Mammary epithelial cell (primary cell): ENCODE measurements around the gene DCC.

Source experiments
- CTCF ChIP-seq, 2 donors: IDR thresholded peaks in 1 of 2; conservative IDR thresholded peaks in 1 of 2; 2 replicates each; pipeline ENCODE4 v1.5.1; 2011 to 2012; ENCODE audit warnings: inconsistent platforms in 2 of 2, low read length in 2 of 2, mild to moderate bottlenecking in 2 of 2, control low read depth in 1 of 2, low read depth in 1 of 2; ENCODE audit not compliant: insufficient read depth in 1 of 2; ENCODE audit errors: extremely low read depth in 1 of 2
- EZH2 ChIP-seq: IDR thresholded peaks from 2 replicates; pipeline ENCODE4 v1.6.1; 2012; ENCODE audit warnings: low read length, inconsistent platforms, borderline replicate concordance

GRCh38 chr18:53531187-53531586 lies 1191.2 kb downstream of the DCC start:
- TF ChIP-seq CTCF (conservative IDR thresholded peaks at IDR 0.05 in 1 of 2, IDR thresholded peaks at IDR 0.05 in 1 of 2; ENCODE audit: extremely low read depth in 1 of 2, insufficient read depth in 1 of 2, low read depth in 1 of 2, low read length in 2 of 2): no peak
- TF ChIP-seq EZH2: no peak
